BLaER1 (cell line): ENCODE measurements around the gene TMEM107.
"Not testable (repeated sequence)": the region's sequence is repeated elsewhere in the genome, so short reads cannot be mapped to it uniquely, and the experiment has no call there.

Experiments used
- H3K27ac ChIP-seq: shearing (Covaris generic); formaldehyde crosslinking; 2 replicates; pipeline ENCODE4 v1.8.1; 2022
- H3K27me3 ChIP-seq: shearing (Covaris generic); formaldehyde crosslinking; 2 replicates; pipeline ENCODE4 v1.8.1; 2022
- H3K36me3 ChIP-seq: shearing (Covaris generic); formaldehyde crosslinking; 2 replicates; pipeline ENCODE4 v1.8.1; 2022
- H3K4me1 ChIP-seq: shearing (Covaris generic); formaldehyde crosslinking; 2 replicates; pipeline ENCODE4 v1.8.1; 2022
- H3K4me2 ChIP-seq: shearing (Covaris generic); formaldehyde crosslinking; 2 replicates; pipeline ENCODE4 v1.8.1; 2022
- H3K4me3 ChIP-seq: shearing (Covaris generic); formaldehyde crosslinking; 2 replicates; pipeline ENCODE4 v1.8.1; 2022
- H3K9ac ChIP-seq: shearing (Covaris generic); formaldehyde crosslinking; 2 replicates; pipeline ENCODE4 v1.8.1; 2022
- H3K9me3 ChIP-seq: shearing (Covaris generic); formaldehyde crosslinking; 2 replicates; pipeline ENCODE4 v1.8.1; 2022
- H4K20me1 ChIP-seq: shearing (Covaris generic); formaldehyde crosslinking; 2 replicates; pipeline ENCODE4 v1.8.1; 2022
- Cebpa-rat ChIP-seq: shearing (Covaris generic); IDR thresholded peaks from 2 replicates; pipeline ENCODE4 v1.8.1; 2022

Gene TMEM107

GRCh38 chr17:8176197-8176940 lies at the start of gene TMEM107:
TSS of gene TMEM107 (minus strand) at chr17:8176380. CDS start at chr17:8176286, 94 bp downstream.
- Histone ChIP-seq H3K9me3 (no peaks in the 10 kb centered on the region), H3K4me1 (peaks cover 51% of the 10 kb centered on the region), H3K9ac (peak within 1 kb of the TSS; percentile 91), H3K27ac (peak within 1 kb of the TSS; percentile 91), H4K20me1 (no peaks in the 10 kb centered on the region), H3K4me2 (peak within 1 kb of the TSS; percentile 98), H3K27me3 (no peaks in the 10 kb centered on the region), H3K36me3 (no peaks in the 10 kb centered on the region), H3K4me3 (peak within 1 kb of the TSS; percentile 76)
- no peak for TF ChIP-seq Cebpa-rat

- H3K4me2 ChIP-seq: 0 out of 2 replicates have a peak overlapping the region, but pooled peaks have one; percentile 78
- H3K36me3 ChIP-seq: peaks cover 31% of the 10 kb centered on the region
- H3K9ac ChIP-seq: no peak overlapping the region
- no peak for TF ChIP-seq Cebpa-rat
- H4K20me1 ChIP-seq: no peaks in the 10 kb centered on the region
- no peak overlapping the region for H3K4me3 ChIP-seq
- H3K27ac ChIP-seq: no peak overlapping the region
- peaks cover 53% of the 10 kb centered on the region for H3K4me1 ChIP-seq
- no peaks in the 10 kb centered on the region for H3K27me3 ChIP-seq
- no peaks in the 10 kb centered on the region for H3K9me3 ChIP-seq
Measured at GRCh38 chr17:8224891-8225812, 49.0 kb upstream of the TMEM107 start.

- H3K4me2 ChIP-seq: peak overlapping the region; percentile 85
Measured at GRCh38 chr17:8223356-8224126, 47.4 kb upstream of the TMEM107 start.

GRCh38 chr17:8222630-8223355 lies 46.6 kb upstream of the TMEM107 start:
- Histone ChIP-seq H3K9ac (peak overlapping the region; percentile 91), H3K36me3 (peaks cover 8% of the 10 kb centered on the region), H3K9me3 (no peaks in the 10 kb centered on the region), H3K4me1 (peaks cover 53% of the 10 kb centered on the region), H3K27ac (peak overlapping the region; percentile 94), H3K27me3 (no peaks in the 10 kb centered on the region), H3K4me3 (peak overlapping the region; percentile 72), H4K20me1 (no peaks in the 10 kb centered on the region), H3K4me2 (peak overlapping the region; percentile 85)
- TF ChIP-seq Cebpa-rat: no peak

More at GRCh38 chr17:8223356-8224126, 47.4 kb upstream of the TMEM107 start:
- H3K9ac ChIP-seq: peak overlapping the region; percentile 91
- H3K27ac ChIP-seq: peak overlapping the region; percentile 94
- peaks cover 15% of the 10 kb centered on the region for H3K36me3 ChIP-seq
- peak overlapping the region; percentile 72 for H3K4me3 ChIP-seq
- no peak for TF ChIP-seq Cebpa-rat
- peaks cover 56% of the 10 kb centered on the region for H3K4me1 ChIP-seq
- H4K20me1 ChIP-seq: no peaks in the 10 kb centered on the region
- H3K9me3 ChIP-seq: no peaks in the 10 kb centered on the region
- H3K27me3 ChIP-seq: no peaks in the 10 kb centered on the region

GRCh38 chr17:8222380-8222629 lies 46.1 kb upstream of the TMEM107 start:
- Histone ChIP-seq H3K27ac (peak overlapping the region; percentile 94), H3K36me3 (peaks cover 3% of the 10 kb centered on the region), H3K4me2 (peak overlapping the region; percentile 85), H3K9me3 (no peaks in the 10 kb centered on the region), H3K9ac (peak overlapping the region; percentile 91), H3K4me1 (peaks cover 48% of the 10 kb centered on the region), H4K20me1 (no peaks in the 10 kb centered on the region), H3K27me3 (no peaks in the 10 kb centered on the region), H3K4me3 (peak overlapping the region; percentile 72)
- TF ChIP-seq Cebpa-rat: no peak

- Histone ChIP-seq H3K4me2 (peak overlapping the region; percentile 85), H3K4me3 (peak overlapping the region; percentile 72), H3K36me3 (no peaks in the 10 kb centered on the region), H3K9me3 (no peaks in the 10 kb centered on the region), H3K9ac (peak overlapping the region; percentile 91), H3K27ac (peak overlapping the region; percentile 94), H3K4me1 (peaks cover 43% of the 10 kb centered on the region), H4K20me1 (no peaks in the 10 kb centered on the region), H3K27me3 (no peaks in the 10 kb centered on the region)
- no peak for TF ChIP-seq Cebpa-rat
Measured at GRCh38 chr17:8221663-8222379, 45.6 kb upstream of the TMEM107 start.

GRCh38 chr17:8220783-8221662 lies 44.8 kb upstream of the TMEM107 start:
- H3K27me3 ChIP-seq: no peaks in the 10 kb centered on the region
- peaks cover 35% of the 10 kb centered on the region for H3K4me1 ChIP-seq
- H3K36me3 ChIP-seq: no peaks in the 10 kb centered on the region
- no peak for TF ChIP-seq Cebpa-rat
- H3K4me3 ChIP-seq: peak overlapping the region; percentile 72
- H3K9ac ChIP-seq: peak overlapping the region; percentile 91
- peak overlapping the region; percentile 85 for H3K4me2 ChIP-seq
- H4K20me1 ChIP-seq: no peaks in the 10 kb centered on the region
- H3K9me3 ChIP-seq: no peaks in the 10 kb centered on the region
- peak overlapping the region; percentile 94 for H3K27ac ChIP-seq

- H3K9me3 ChIP-seq, H3K4me3 ChIP-seq, H3K36me3 ChIP-seq, H3K27me3 ChIP-seq, H3K27ac ChIP-seq, H4K20me1 ChIP-seq, H3K4me2 ChIP-seq, H3K9ac ChIP-seq: not testable (repeated sequence)
- H3K4me1 ChIP-seq: peaks cover 21% of the 10 kb centered on the region
Measured at GRCh38 chr17:8214000-8214399, 37.8 kb upstream of the TMEM107 start.
